Lung (tissue), 12 donors: ENCODE data around the gene DNAH10. TPM values are rescaled to one million over a fixed set of nuclear protein-coding genes. Genes with fewer than 3 reads are reported as not detected.
A peak's percentile ranks its signal among the peaks of the same experiment; 100 is the strongest.

ENCODE experiments used
- ATAC-seq: fragments of 200-7000 bp; cut with Tn5 transposase; one replicate; pipeline ENCODE4 v1.9.1; 2020; ENCODE audit warnings: moderate number of reproducible peaks; ENCODE audit not compliant: insufficient read depth, low FRiP score
- DNase-seq, 3 donors: peaks; one replicate each; pipeline ENCODE4 v3.0.0-alpha.2; 2013 to 2017
- H3K27ac ChIP-seq, 2 donors: one replicate each; pipeline ENCODE4 v1.5.1; 2013; ENCODE audit warnings: mild to moderate bottlenecking in 2 of 2, moderate library complexity in 2 of 2, control low read depth in 1 of 2, inconsistent platforms in 1 of 2, low read depth in 1 of 2, low read length in 1 of 2
- H3K27me3 ChIP-seq, 3 donors: one replicate each; pipeline ENCODE4 v1.5.1; 2013; ENCODE audit warnings: low read length in 2 of 3; ENCODE audit not compliant: control insufficient read depth in 3 of 3, insufficient read depth in 3 of 3
- H3K36me3 ChIP-seq, 4 donors: one replicate each; pipeline ENCODE4 v1.5.1; 2013; ENCODE audit warnings: low read length in 4 of 4, mild to moderate bottlenecking in 1 of 4, moderate library complexity in 1 of 4; ENCODE audit not compliant: control insufficient read depth in 4 of 4, insufficient read depth in 4 of 4
- H3K4me1 ChIP-seq, 5 donors: one replicate each; pipeline ENCODE4 v1.5.1; 2013; ENCODE audit warnings: low read length in 5 of 5, mild to moderate bottlenecking in 2 of 5, moderate library complexity in 1 of 5; ENCODE audit not compliant: control insufficient read depth in 5 of 5, insufficient read depth in 5 of 5
- H3K4me3 ChIP-seq: one replicate; pipeline ENCODE4 v1.5.1; 2013; ENCODE audit warnings: mild to moderate bottlenecking, control low read depth, moderate library complexity
- H3K9ac ChIP-seq, 2 donors: one replicate each; pipeline ENCODE4 v1.5.1; 2013; ENCODE audit warnings: low read length in 2 of 2, control low read depth in 1 of 2; ENCODE audit not compliant: insufficient read depth in 1 of 2
- H3K9me3 ChIP-seq, 4 donors: one replicate each; pipeline ENCODE4 v1.5.1; 2013; ENCODE audit warnings: low read length in 3 of 4, mild to moderate bottlenecking in 1 of 4, moderate library complexity in 1 of 4; ENCODE audit not compliant: control insufficient read depth in 4 of 4, insufficient read depth in 3 of 4
- CTCF ChIP-seq: IDR thresholded peaks from 2 replicates; pipeline ENCODE4 v1.5.1; 2012; ENCODE audit warnings: mild to moderate bottlenecking; ENCODE audit errors: control extremely low read depth, extremely low read depth
- WGBS, 2 donors: extraction: QIAGEN DNeasy Blood & Tissue Kit; methylation state at CpG; one replicate each; pipeline ENCODE4 v1.1.7; 2013; 5-methylcytosine and 5-hydroxymethylcytosine counted together
- polyA plus RNA-seq, 2 donors: library from polyadenylated mRNA; stranded (reverse); fragments of 200-250 nt; gene quantifications; one replicate each; pipeline ENCODE4 v1.2.1, GENCODE V29; 2013
- total RNA-seq, 2 donors: library from RNA; depleted of rRNA in 1 of 2; stranded (reverse); fragments of >200 nt in 1 of 2; gene quantifications; one replicate each; pipeline ENCODE4 v1.2.1, GENCODE V29; 2014 to 2021
- donor health status: control.
- donor health status: control.
- donor health status: Bipolar disorder and iron deficiency.
- donor health status: healthy.
- donor health status: DM: yes; HTN: yes; CAD: no.

Gene DNAH10
- total and polyA plus RNA-seq, 4 donors = 2.0 to 21.7 (median 9.1) TPM

GRCh38 chr12:123813349-123813748, 51.2 kb downstream of the DNAH10 start:
- TF ChIP-seq CTCF = no peak
- Histone ChIP-seq H3K4me1 (no peaks in the 10 kb centered on the region), H3K9ac (no peak overlapping the region), H3K27ac (no peak overlapping the region), H3K27me3 (no peaks in the 10 kb centered on the region), H3K4me3 (no peak overlapping the region), H3K36me3 (no peaks in the 10 kb centered on the region), H3K9me3 (peaks cover 0 to 10% (median 4%) of the 10 kb centered on the region in 4 donors)
- WGBS, 2 donors = 91% methylated on average over 7 of the region's 7 CpGs
- peak in 1 of 3 donors; percentile 22 for DNase-seq
- no peak for ATAC-seq

GRCh38 chr12:123815968-123816367, 53.9 kb downstream of the DNAH10 start:
- Histone ChIP-seq H3K9me3 (peaks cover 0 to 10% (median 4%) of the 10 kb centered on the region in 4 donors), H3K27me3 (peaks cover 0 to 2% (median 0%) of the 10 kb centered on the region in 3 donors), H3K4me3 (no peak overlapping the region), H3K9ac (no peak overlapping the region), H3K36me3 (no peaks in the 10 kb centered on the region), H3K27ac (no peak overlapping the region), H3K4me1 (no peaks in the 10 kb centered on the region)
- DNase-seq (no peak), ATAC-seq (no peak)
- TF ChIP-seq CTCF = no peak
- WGBS, 2 donors = 66 to 89% methylated on average over 2 of the region's 2 CpGs

GRCh38 chr12:123816896-123817537, 54.9 kb downstream of the DNAH10 start:
- H3K36me3 ChIP-seq = no peaks in the 10 kb centered on the region
- peaks cover 0 to 2% (median 0%) of the 10 kb centered on the region in 3 donors for H3K27me3 ChIP-seq
- 94 to 96% methylated on average over 4 of the region's 4 CpGs for WGBS, 2 donors
- peaks cover 0 to 10% (median 4%) of the 10 kb centered on the region in 4 donors for H3K9me3 ChIP-seq
- H3K4me1 ChIP-seq = no peaks in the 10 kb centered on the region
- H3K4me3 ChIP-seq = no peak overlapping the region
- no peak for DNase-seq
- no peak overlapping the region for H3K27ac ChIP-seq
- no peak overlapping the region for H3K9ac ChIP-seq
- ATAC-seq = no peak
- TF ChIP-seq CTCF = no peak

GRCh38 chr12:123822804-123823203, 60.7 kb downstream of the DNAH10 start:
- Histone ChIP-seq H3K27me3 (peaks cover 0 to 2% (median 0%) of the 10 kb centered on the region in 3 donors), H3K4me3 (no peak overlapping the region), H3K27ac (no peak overlapping the region), H3K9ac (no peak overlapping the region), H3K4me1 (no peaks in the 10 kb centered on the region), H3K9me3 (peaks cover 0 to 2% (median 0%) of the 10 kb centered on the region in 4 donors), H3K36me3 (no peaks in the 10 kb centered on the region)
- no peak for DNase-seq
- ATAC-seq = no peak
- 78 to 86% methylated on average over 6 of the region's 6 CpGs for WGBS, 2 donors
- no peak for TF ChIP-seq CTCF
